ENCODE results near the gene PLBD2. TPM values are rescaled to one million over a fixed set of nuclear protein-coding genes. Genes with fewer than 3 reads are reported as not detected.

Gene PLBD2
- total and polyA plus RNA-seq, 9 of the 15 experiments (the other 6 are each of a cell fraction or from before 2014, with no cell fraction given), result 2.4 to 37.4 (median 6.0) TPM

DNA sequence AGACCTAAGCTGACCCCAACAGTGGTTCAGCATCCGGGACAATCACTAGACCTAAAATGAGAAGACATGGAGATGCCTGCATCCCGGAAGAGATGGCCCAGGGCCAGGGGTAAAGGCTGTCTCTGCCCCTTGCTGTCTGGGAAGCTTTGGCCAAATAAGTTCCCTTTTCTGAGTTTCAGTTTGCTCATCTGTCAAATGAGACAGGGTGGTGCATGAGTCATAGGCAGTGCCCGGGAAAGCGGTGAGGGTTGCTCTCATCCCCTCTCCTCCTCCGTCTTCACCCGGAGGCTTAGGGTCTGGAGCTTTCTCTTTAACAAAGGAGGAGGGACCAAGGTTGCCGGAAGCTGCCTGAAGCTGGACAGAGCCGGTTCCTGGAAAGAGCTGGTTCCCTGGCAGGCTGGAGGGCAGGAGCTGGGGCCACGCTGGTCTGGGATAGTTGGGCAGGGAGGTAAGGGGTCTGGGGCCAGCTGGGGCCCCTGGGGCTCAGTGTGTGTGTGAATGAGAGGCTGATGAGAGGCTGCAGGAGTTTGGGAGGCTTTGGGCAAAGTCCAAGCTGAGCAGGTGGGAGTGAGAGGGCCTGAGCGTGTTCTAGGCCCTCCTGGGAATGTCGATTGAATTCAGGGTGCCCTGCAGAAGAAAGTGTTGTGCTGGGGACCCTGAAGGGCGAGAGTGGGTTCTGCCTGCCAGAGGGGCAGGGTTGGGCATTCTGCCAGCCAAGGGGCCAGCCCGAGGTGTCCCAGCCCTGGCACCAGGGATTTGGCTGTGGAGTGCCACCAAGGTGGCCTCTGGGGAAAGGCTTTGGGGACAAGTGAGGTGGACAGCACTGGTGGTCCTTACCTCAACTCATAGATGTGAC lies 63.9 kb downstream of the PLBD2 start, which contains the start of gene SDSL (continued):
- TF ChIP-seq, protein P1, sequence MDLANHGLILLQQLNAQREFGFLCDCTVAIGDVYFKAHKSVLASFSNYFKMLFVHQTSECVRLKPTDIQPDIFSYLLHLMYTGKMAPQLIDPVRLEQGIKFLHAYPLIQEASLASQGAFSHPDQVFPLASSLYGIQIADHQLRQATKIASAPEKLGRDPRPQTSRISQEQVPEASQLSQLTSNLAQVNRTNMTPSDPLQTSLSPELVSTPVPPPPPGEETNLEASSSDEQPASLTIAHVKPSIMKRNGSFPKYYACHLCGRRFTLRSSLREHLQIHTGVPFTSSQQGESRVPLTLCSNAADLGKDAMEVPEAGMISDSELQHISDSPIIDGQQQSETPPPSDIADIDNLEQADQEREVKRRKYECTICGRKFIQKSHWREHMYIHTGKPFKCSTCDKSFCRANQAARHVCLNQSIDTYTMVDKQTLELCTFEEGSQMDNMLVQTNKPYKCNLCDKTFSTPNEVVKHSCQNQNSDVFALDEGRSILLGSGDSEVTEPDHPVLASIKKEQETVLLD (IDR thresholded peaks at IDR 0.05), result no peak
- TF ChIP-seq GABPB2 (CRISPR knock-in tag; conservative IDR thresholded peaks at IDR 0.05) (no peak), EP400 (IDR thresholded peaks at IDR 0.05) (peak; percentile 88), NCOR1 (IDR thresholded peaks at IDR 0.05) (no peak), ATF7 (IDR thresholded peaks at IDR 0.05) (peak; percentile 91), POLR2AphosphoS5 (IDR thresholded peaks at IDR 0.05; ENCODE audit: control insufficient read depth, insufficient read depth, low read depth, low read length) (peak; percentile 77; the same call in 1 of the 2 replicates), NELFE (IDR thresholded peaks at IDR 0.05; ENCODE audit: insufficient read depth, insufficient read length) (no peak), BCOR (IDR thresholded peaks at IDR 0.05) (peak; percentile 41; the same call in 1 of the 2 replicates), ZSCAN29 (IDR thresholded peaks at IDR 0.05) (no peak)
- TF ChIP-seq, protein P2, sequence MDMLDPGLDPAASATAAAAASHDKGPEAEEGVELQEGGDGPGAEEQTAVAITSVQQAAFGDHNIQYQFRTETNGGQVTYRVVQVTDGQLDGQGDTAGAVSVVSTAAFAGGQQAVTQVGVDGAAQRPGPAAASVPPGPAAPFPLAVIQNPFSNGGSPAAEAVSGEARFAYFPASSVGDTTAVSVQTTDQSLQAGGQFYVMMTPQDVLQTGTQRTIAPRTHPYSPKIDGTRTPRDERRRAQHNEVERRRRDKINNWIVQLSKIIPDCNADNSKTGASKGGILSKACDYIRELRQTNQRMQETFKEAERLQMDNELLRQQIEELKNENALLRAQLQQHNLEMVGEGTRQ (CRISPR knock-in tag; IDR thresholded peaks at IDR 0.05), result no peak
- TF ChIP-seq, protein P3, sequence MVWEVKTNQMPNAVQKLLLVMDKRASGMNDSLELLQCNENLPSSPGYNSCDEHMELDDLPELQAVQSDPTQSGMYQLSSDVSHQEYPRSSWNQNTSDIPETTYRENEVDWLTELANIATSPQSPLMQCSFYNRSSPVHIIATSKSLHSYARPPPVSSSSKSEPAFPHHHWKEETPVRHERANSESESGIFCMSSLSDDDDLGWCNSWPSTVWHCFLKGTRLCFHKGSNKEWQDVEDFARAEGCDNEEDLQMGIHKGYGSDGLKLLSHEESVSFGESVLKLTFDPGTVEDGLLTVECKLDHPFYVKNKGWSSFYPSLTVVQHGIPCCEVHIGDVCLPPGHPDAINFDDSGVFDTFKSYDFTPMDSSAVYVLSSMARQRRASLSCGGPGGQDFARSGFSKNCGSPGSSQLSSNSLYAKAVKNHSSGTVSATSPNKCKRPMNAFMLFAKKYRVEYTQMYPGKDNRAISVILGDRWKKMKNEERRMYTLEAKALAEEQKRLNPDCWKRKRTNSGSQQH (CRISPR knock-in tag; IDR thresholded peaks at IDR 0.05), result peak; percentile 56; the same call in 1 of the 2 replicates
- TF ChIP-seq, protein P4, sequence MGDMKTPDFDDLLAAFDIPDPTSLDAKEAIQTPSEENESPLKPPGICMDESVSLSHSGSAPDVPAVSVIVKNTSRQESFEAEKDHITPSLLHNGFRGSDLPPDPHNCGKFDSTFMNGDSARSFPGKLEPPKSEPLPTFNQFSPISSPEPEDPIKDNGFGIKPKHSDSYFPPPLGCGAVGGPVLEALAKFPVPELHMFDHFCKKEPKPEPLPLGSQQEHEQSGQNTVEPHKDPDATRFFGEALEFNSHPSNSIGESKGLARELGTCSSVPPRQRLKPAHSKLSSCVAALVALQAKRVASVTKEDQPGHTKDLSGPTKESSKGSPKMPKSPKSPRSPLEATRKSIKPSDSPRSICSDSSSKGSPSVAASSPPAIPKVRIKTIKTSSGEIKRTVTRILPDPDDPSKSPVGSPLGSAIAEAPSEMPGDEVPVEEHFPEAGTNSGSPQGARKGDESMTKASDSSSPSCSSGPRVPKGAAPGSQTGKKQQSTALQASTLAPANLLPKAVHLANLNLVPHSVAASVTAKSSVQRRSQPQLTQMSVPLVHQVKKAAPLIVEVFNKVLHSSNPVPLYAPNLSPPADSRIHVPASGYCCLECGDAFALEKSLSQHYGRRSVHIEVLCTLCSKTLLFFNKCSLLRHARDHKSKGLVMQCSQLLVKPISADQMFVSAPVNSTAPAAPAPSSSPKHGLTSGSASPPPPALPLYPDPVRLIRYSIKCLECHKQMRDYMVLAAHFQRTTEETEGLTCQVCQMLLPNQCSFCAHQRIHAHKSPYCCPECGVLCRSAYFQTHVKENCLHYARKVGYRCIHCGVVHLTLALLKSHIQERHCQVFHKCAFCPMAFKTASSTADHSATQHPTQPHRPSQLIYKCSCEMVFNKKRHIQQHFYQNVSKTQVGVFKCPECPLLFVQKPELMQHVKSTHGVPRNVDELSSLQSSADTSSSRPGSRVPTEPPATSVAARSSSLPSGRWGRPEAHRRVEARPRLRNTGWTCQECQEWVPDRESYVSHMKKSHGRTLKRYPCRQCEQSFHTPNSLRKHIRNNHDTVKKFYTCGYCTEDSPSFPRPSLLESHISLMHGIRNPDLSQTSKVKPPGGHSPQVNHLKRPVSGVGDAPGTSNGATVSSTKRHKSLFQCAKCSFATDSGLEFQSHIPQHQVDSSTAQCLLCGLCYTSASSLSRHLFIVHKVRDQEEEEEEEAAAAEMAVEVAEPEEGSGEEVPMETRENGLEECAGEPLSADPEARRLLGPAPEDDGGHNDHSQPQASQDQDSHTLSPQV (IDR thresholded peaks at IDR 0.05), result peak; percentile 31
- TF ChIP-seq, protein P5, sequence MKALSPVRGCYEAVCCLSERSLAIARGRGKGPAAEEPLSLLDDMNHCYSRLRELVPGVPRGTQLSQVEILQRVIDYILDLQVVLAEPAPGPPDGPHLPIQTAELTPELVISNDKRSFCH (CRISPR knock-in tag; IDR thresholded peaks at IDR 0.05), result no peak
- TF ChIP-seq, protein P5 (tag; IDR thresholded peaks at IDR 0.05), result peak; percentile 34; the same call in 1 of the 2 replicates
- TF ChIP-seq, protein P6, sequence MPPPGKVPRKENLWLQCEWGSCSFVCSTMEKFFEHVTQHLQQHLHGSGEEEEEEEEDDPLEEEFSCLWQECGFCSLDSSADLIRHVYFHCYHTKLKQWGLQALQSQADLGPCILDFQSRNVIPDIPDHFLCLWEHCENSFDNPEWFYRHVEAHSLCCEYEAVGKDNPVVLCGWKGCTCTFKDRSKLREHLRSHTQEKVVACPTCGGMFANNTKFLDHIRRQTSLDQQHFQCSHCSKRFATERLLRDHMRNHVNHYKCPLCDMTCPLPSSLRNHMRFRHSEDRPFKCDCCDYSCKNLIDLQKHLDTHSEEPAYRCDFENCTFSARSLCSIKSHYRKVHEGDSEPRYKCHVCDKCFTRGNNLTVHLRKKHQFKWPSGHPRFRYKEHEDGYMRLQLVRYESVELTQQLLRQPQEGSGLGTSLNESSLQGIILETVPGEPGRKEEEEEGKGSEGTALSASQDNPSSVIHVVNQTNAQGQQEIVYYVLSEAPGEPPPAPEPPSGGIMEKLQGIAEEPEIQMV (tag; conservative IDR thresholded peaks at IDR 0.05; ENCODE audit: low read depth), result 0 out of 2 replicates have a peak, but pooled peaks have one; percentile 12

All from K562 (cell line).